Germinal center (tissue), 1 donor: ENCODE results near the gene EPM2AIP1.
"Not testable (repeated sequence)": the region's sequence is repeated elsewhere in the genome, so short reads cannot be mapped to it uniquely, and the experiment has no call there.

Experiments
- DNase-seq: peaks from one replicate; pipeline ENCODE4 v3.0.0; 2012; ENCODE audit warnings: mixed read lengths, low spot score

Gene EPM2AIP1

DNA sequence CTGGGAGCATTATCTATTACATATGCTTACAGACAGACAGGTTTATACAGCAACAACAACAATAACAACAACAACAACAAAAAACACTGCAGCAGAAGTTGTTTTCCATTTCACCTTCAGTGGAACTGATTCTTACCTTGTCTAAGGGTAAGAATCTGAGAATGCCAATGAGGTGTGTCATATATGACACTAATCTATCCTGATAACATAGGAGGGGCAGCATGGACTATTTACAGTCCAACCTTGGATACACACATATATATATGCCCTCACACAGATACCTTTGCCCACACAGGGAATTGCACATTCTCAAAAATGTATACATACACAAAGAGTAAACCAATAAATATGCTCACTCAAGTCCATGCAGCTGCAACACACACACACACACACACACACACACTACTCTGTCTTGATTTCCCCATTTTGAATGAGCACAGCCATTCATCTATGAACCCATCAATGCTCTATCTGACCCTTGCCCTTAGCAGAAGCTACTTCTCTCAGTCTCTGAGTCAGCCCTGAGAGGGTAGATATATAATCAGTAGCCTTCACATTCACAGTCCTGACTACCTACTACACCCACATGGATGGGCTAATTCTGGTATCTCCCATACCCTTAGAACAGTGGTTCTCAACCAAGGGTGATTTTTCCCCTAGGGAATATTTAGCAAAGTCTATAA is 38.3 kb downstream of the EPM2AIP1 start:
- no peak for DNase-seq

DNA sequence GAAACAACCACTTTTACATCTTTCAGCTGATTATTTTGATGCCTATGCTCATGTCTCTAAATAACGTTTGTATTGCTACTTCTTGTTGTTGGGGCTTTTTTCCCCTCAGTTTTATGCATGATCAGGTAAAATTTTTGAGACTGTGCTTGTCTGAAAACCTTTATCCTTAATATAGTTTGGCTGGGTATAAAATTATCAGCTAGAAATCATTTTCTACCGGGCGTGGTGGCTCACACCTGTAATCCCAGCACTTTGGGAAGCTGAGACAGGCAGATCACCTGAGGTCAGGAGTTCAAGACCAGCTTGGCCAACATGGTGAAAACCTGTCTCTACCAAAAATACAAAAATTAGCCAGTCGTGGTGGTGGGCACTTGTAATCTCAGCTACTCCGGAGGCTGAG is 45.1 kb downstream of the EPM2AIP1 start:
- not testable (repeated sequence) for DNase-seq

DNA sequence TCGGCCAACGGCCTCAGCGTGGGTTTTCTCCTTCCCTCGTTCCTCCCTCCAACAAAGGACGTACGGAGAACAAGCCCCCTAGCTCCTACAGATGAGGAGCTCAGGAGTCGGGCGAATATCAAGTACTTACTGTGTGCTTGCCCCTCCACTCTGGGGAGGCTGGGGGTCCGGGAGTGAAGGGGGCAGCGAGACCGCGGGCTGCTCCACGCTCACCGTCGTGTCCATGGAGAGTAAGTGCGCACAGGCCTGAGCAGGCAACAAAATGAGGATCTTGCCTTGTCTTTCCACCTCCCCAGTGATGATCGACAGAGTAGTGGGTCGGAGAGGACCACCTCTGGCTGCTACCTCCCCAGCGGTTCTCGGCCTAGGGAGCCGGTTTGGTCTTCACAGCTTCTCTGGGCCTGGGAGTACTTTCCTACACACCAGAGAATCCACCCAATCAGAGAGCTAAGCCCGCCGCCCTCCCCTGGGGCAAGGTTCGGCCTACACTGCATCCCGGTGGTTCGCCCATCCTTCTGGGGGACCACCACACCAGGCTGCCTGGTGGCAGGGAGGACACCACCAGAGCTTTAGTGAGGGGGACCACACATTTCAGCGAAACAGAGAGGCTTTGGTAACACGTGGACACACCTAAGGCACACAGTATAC is 47.5 kb downstream of the EPM2AIP1 start:
- DNase-seq = no peak

DNA sequence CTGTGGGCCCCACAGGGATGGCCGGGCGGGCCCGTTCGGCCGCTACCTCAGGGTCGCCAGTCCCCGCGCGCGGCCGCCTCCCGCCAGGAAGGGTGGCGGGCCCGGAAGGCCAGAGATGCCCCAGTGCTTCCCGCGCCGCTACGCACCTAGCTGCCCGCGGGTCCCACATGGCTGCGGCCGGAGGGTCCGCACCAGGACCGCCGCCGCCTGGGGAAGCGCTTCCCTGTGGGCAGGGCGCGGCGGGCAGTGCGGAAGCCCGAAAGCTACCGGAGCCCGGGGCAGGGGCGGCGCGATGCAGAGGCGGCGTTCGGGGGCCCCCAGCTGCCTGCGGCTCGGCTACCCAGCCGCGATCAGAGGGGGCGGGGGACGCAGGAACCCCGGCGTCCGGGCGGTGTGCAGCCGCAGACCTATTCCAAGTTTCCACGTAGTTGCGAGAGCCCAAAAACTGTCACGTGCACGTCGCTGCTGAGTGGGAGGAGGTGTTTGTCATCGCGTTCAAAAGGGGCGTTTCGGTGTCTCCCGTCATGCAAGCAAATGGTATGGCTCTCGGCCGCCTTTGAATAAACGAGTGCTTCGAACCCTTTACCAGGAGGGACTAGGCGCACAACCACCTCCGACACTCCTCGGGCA is 48.2 kb downstream of the EPM2AIP1 start, which contains the start of gene TRANK1:
Gene TRANK1 (minus strand): TSS at position 414 of the 630 bp plus-strand sequence. CDS start 245 bp downstream, at position 169.
- peak; percentile 89 for DNase-seq

DNA sequence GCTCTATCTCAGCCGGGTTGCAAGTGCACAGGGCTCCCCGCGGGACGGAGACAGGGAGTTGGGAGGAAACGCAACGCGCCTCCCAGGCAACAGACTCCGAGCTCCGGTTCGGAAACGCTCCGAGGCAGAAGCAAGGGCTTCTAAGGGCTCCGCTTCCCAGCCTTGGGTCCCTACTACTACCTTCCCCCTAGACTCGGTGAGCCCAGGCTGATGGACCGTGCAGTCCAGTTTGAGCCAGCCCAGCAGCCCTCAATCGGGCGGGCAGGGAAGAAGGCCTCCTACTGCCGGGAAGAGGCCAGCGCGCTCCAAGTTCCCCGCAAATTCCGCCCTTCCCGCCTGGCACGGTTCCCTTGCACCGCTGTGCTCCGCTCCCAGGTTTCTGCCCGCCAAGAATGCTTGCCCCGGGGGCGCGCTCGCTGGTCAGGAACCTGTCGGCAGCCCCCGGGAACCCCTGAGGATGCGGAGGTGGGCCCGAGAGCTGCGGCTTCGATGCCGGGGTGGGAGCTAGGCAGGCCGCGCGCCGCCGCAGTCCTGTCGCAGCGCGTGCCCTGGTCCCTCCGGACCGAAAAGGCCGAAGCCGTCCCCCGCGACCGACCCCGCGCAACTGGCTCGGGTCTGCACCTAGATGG is 48.8 kb downstream of the EPM2AIP1 start:
- DNase-seq = peak; percentile 73

DNA sequence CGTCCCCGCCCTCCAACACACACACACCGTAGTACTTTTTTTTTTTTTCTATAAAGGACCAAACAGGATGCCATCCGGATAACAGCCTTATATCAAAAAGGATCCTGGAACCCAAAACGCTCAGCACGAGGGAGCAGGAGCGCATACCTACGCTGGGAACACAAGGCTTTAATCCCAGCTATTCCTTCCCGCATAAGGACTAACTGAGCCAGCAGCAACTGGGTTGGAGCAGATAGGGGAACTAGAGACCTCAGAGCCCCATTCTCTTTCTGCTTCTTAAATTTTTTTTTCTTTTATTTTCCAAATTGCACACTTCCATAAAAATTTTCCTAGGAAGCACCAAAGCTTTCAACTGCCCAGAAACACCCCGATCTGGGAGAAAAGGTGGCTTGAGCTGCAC is 49.3 kb downstream of the EPM2AIP1 start:
- DNase-seq = no peak

DNA sequence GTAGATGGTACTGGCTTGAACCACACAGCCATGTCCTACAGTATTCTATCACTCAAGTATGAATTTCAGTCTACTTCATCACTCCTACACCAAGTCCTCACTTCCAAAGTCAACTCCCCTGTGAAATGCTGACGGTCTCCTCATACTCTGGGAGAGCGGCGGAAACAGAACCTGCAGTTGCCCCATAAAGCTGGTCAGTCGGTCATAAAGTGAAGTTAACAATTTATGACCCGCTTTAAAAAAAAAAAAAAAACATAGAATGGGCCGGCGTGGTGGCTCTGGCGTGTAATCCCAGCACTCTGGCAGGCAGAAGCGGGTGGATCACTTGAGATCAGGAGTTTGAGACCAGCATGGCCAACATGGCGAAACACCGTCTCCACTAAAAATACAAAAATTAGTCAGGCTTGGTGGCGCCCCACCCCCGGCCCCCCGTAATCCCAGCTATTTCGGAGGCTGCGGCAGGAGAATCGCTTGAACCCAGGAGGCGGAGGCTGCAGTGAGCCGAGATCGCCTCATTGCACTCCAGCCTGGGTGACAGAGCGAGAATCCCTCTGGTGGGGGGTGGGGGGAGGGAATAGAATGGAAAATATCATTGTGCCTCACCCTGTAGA is 50.2 kb downstream of the EPM2AIP1 start:
- no peak for DNase-seq

DNA sequence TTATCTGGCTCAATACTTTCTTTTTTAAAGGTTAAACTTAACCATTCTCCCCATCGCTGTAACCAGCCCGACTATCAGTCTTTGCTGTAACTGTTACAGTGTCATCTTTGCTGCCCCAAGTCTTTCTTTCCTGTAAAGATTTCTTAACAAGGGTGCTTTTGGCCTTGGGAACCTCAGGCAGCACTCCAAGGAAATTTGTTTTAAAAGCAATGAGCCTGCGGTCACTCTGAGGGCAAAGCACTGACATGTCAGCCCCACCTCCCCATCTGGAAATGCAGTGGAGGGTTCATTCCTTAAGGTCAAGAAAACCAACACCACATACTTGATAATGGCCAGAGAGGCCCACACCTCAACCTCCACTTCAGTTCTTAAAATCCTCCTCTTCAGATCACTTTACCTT is 51.3 kb downstream of the EPM2AIP1 start:
- DNase-seq = no peak

DNA sequence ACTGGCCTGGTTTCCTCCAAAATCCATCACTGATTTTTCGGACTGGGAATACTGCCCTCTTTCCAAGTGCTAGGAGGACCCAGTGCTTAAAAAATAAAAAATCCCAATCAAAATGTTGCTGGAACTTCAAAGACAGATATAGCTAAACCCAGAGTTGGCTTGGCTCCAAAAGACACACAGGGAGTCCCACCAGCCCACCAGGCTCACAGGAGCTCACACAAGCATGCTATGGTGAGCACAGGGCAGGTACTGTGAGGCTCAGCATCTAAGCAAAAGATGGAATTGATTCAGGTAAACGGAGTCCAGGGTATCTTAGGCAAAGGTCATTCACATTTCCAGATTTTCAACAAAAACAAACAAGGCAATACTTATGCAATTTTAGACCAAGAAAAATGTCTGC is 51.8 kb downstream of the EPM2AIP1 start:
- DNase-seq = no peak

DNA sequence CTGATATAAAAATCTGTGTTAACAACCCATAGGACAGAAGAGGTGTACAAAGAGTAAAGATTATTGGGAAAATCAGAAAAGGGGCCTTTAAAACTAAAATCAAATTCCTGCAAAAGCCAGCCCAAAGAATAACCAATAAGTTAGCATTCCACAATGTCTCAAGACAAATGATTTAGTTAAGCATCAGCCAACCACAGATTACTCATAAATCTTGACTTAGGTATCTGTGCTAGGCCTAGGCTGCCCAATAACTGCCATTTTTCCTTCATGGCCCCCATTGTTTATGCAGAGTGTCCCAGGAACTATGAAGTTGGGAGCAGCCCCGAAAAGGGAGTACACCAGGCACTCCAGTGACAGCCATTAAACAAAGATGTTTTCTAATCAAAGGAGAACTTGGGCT is 55.4 kb downstream of the EPM2AIP1 start:
- no peak for DNase-seq
